GM23338 (cell line): Measurements from ENCODE around the gene GMPR.

Source experiments
- CREB1 ChIP-seq: fragments of 250-450 bp; sonication (Bioruptor Pico); IDR thresholded peaks from 2 replicates; pipeline ENCODE4 v1.5.0; 2020; ENCODE audit warnings: low read depth, mild to moderate bottlenecking, moderate library complexity
- CTCF ChIP-seq, 2 experiments: fragments of 200-600 bp in 1 of 2; sonication (generic) in 1 of 2; conservative IDR thresholded peaks; 2 replicates each; pipeline versions ENCODE4 v1.5.1 to v1.6.1; 2016 to 2017; ENCODE audit warnings: antibody characterized with exemption in 2 of 2, low read depth in 2 of 2, mild to moderate bottlenecking in 2 of 2, moderate library complexity in 1 of 2
- EZH2 ChIP-seq: fragments of 200-600 bp; sonication (generic); IDR thresholded peaks from one replicate; pipeline ENCODE4 v1.8.0; 2017; ENCODE audit warnings: antibody characterized with exemption, mild to moderate bottlenecking, low read depth; ENCODE audit not compliant: unreplicated experiment
- EZH2phosphoT487 ChIP-seq: fragments of 200-600 bp; sonication (generic); IDR thresholded peaks from one replicate; pipeline ENCODE4 v1.8.1; 2018; ENCODE audit warnings: antibody characterized with exemption; ENCODE audit not compliant: unreplicated experiment
- POLR2AphosphoS5 ChIP-seq: IDR thresholded peaks from 2 replicates; pipeline ENCODE4 v1.6.1; 2016; ENCODE audit warnings: antibody characterized with exemption, low read depth
- ZNF331 ChIP-seq: fragments of 250-450 bp; sonication (Bioruptor Pico); IDR thresholded peaks from 2 replicates; pipeline ENCODE4 v1.5.0; 2020; ENCODE audit warnings: low read depth, mild to moderate bottlenecking, moderate library complexity

- TF ChIP-seq POLR2AphosphoS5 (no peak), EZH2phosphoT487 (no peak), CTCF (conservative IDR thresholded peaks at IDR 0.05; ENCODE audit: low read depth in 2 of 2) (no peak), ZNF331 (CRISPR knock-in tag) (no peak), CREB1 (CRISPR knock-in tag) (no peak), EZH2 (no peak)
These were observed 10.8 kb upstream of the GMPR start for GRCh38 chr6:16227605-16228004.
